Coronary artery (tissue), 2 donors: ENCODE measurements around the gene LRP5.

ENCODE experiments used
- DNase-seq: peaks from one replicate; pipeline ENCODE4 v3.0.0-alpha.2; 2017; ENCODE audit warnings: low spot score
- H3K27ac ChIP-seq, 2 donors: fragments of 200-600 bp; sonication (generic); one replicate each; pipeline ENCODE4 v1.5.1; 2016 to 2019
- H3K4me3 ChIP-seq: fragments of 200-600 bp; sonication (generic); 2 replicates; pipeline ENCODE4 v1.5.1; 2016; ENCODE audit warnings: mild to moderate bottlenecking, moderate library complexity
- CTCF ChIP-seq: fragments of 200-600 bp; sonication (generic); IDR thresholded peaks from one replicate; pipeline ENCODE4 v1.5.1; 2019; ENCODE audit warnings: antibody characterized with exemption

LRP5 gene

GRCh38 chr11:68498321-68498720 lies 185.9 kb downstream of the LRP5 start:
- no peak for TF ChIP-seq CTCF
- Histone ChIP-seq H3K4me3 (no peak overlapping the region), H3K27ac (no peak overlapping the region)
- DNase-seq = no peak
